ENCODE results near the gene DNAJC1. TPM values are rescaled to one million over a fixed set of nuclear protein-coding genes. Genes with fewer than 3 reads are reported as not detected.

DNAJC1 gene
- total and polyA plus RNA-seq, 10 of the 15 experiments (the other 5 are each of a cell fraction or from before 2014, with no cell fraction given): 2.5 to 39.3 (median 20.4) TPM

GRCh38 chr10:21976280-21976679 is 27.2 kb downstream of the DNAJC1 start:
- Histone ChIP-seq H4K20me1 (ENCODE audit: control insufficient read depth, insufficient read depth) (no peaks in the 10 kb centered on the region), H3K4me1 (ENCODE audit: control insufficient read depth, insufficient read depth, low read length) (peaks cover 3% of the 10 kb centered on the region; the same call in 1 of the 2 replicates), H3K4me3 (no peak overlapping the region), H3K4me2 (ENCODE audit: control insufficient read depth, insufficient read depth) (no peak overlapping the region), H3K36me3 (ENCODE audit: control insufficient read depth in 2 of 2, insufficient read depth in 2 of 2, low read length in 1 of 2) (no peaks in the 10 kb centered on the region), H2AFZ (ENCODE audit: control insufficient read depth, low read depth, low read length) (no peak overlapping the region), H3K27ac (ENCODE audit: control insufficient read depth, insufficient read depth) (no peak overlapping the region), H3K79me2 (ENCODE audit: control insufficient read depth, insufficient read depth, low read length) (no peaks in the 10 kb centered on the region; the same call in 1 of the 2 replicates), H3K9me3 (replicated peaks; ENCODE audit: control insufficient read depth, insufficient read depth, low read length) (no peaks in the 10 kb centered on the region), H3K27me3 (replicated peaks in 1 of 2; ENCODE audit: control insufficient read depth in 2 of 2, insufficient read depth in 2 of 2, low read length in 1 of 2) (no peaks in the 10 kb centered on the region), H3K9ac (ENCODE audit: control insufficient read depth, insufficient read depth, low read length) (no peak overlapping the region)
- no peak for FAIRE-seq
- intact Hi-C loops (cut with micrococcal nuclease; ENCODE audit: unreplicated experiment) (no loop called here), in situ Hi-C loops (cut with MboI) (no loop called here)
- 98% methylated on average over 2 of the region's 2 CpGs for WGBS (ENCODE audit: insufficient coverage, insufficient replicate concordance, low lambda C conversion rate, missing lambda C conversion rate)
- no peak for TF ChIP-seq GABPA (IDR thresholded peaks at IDR 0.05; ENCODE audit: low read depth)
- TF ChIP-seq, protein P1, sequence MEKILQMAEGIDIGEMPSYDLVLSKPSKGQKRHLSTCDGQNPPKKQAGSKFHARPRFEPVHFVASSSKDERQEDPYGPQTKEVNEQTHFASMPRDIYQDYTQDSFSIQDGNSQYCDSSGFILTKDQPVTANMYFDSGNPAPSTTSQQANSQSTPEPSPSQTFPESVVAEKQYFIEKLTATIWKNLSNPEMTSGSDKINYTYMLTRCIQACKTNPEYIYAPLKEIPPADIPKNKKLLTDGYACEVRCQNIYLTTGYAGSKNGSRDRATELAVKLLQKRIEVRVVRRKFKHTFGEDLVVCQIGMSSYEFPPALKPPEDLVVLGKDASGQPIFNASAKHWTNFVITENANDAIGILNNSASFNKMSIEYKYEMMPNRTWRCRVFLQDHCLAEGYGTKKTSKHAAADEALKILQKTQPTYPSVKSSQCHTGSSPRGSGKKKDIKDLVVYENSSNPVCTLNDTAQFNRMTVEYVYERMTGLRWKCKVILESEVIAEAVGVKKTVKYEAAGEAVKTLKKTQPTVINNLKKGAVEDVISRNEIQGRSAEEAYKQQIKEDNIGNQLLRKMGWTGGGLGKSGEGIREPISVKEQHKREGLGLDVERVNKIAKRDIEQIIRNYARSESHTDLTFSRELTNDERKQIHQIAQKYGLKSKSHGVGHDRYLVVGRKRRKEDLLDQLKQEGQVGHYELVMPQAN (conservative IDR thresholded peaks at IDR 0.05): no peak
- no peak for TF ChIP-seq TAF1 (IDR thresholded peaks at IDR 0.05; ENCODE audit: borderline replicate concordance, low read depth, low read length)
- no peak for TF ChIP-seq MTA3 (IDR thresholded peaks at IDR 0.05; ENCODE audit: borderline replicate concordance, low read length)
- TF ChIP-seq CREB1 (IDR thresholded peaks at IDR 0.05; ENCODE audit: low read depth): no peak
- TF ChIP-seq GATAD2B (conservative IDR thresholded peaks at IDR 0.05; ENCODE audit: low read depth): no peak
- no peak for TF ChIP-seq CBFB (IDR thresholded peaks at IDR 0.05; ENCODE audit: low read depth)
- no peak for TF ChIP-seq NR2F1 (conservative IDR thresholded peaks at IDR 0.05)
- no peak for TF ChIP-seq E4F1 (IDR thresholded peaks at IDR 0.05; ENCODE audit: borderline replicate concordance, partially characterized antibody)
- no peak for TF ChIP-seq TCF3 (IDR thresholded peaks at IDR 0.05; ENCODE audit: borderline replicate concordance, insufficient read depth, low read depth, low read length)
- TF ChIP-seq CEBPB (IDR thresholded peaks at IDR 0.05; ENCODE audit: borderline replicate concordance in 1 of 2, low read depth in 2 of 2, low read length in 2 of 2): no peak
- no peak for TF ChIP-seq JUNB (IDR thresholded peaks at IDR 0.05)
- TF ChIP-seq, protein P2, sequence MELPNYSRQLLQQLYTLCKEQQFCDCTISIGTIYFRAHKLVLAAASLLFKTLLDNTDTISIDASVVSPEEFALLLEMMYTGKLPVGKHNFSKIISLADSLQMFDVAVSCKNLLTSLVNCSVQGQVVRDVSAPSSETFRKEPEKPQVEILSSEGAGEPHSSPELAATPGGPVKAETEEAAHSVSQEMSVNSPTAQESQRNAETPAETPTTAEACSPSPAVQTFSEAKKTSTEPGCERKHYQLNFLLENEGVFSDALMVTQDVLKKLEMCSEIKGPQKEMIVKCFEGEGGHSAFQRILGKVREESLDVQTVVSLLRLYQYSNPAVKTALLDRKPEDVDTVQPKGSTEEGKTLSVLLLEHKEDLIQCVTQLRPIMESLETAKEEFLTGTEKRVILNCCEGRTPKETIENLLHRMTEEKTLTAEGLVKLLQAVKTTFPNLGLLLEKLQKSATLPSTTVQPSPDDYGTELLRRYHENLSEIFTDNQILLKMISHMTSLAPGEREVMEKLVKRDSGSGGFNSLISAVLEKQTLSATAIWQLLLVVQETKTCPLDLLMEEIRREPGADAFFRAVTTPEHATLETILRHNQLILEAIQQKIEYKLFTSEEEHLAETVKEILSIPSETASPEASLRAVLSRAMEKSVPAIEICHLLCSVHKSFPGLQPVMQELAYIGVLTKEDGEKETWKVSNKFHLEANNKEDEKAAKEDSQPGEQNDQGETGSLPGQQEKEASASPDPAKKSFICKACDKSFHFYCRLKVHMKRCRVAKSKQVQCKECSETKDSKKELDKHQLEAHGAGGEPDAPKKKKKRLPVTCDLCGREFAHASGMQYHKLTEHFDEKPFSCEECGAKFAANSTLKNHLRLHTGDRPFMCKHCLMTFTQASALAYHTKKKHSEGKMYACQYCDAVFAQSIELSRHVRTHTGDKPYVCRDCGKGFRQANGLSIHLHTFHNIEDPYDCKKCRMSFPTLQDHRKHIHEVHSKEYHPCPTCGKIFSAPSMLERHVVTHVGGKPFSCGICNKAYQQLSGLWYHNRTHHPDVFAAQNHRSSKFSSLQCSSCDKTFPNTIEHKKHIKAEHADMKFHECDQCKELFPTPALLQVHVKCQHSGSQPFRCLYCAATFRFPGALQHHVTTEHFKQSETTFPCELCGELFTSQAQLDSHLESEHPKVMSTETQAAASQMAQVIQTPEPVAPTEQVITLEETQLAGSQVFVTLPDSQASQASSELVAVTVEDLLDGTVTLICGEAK (IDR thresholded peaks at IDR 0.05; ENCODE audit: borderline replicate concordance): no peak
- no peak for TF ChIP-seq RBBP5 (conservative IDR thresholded peaks at IDR 0.05)
- TF ChIP-seq CREM (IDR thresholded peaks at IDR 0.05; ENCODE audit: low read depth): no peak
- TF ChIP-seq RAD51 (IDR thresholded peaks at IDR 0.05): no peak
- TF ChIP-seq KLF5 (IDR thresholded peaks at IDR 0.05; ENCODE audit: partially characterized antibody): no peak
- RAD21 ChIA-PET (ENCODE audit: unreplicated experiment): no interaction called here
- CTCF ChIA-PET: interaction anchor here (1.2 to 1.3 kb wide), 2 partner anchors 15 to 22 kb away, joined by 3 read pairs; no protein-coding TSS in a partner anchor
- BruUV-seq (replicated peaks): no TSS peak
- SMC1A ChIA-PET (ENCODE audit: uncharacterized antibody, unreplicated experiment): interaction anchor here (0.8 to 5.4 kb wide), 3 partner anchors 16 to 458 kb away, joined by 3 to 30 read pairs (median 3); no protein-coding TSS in a partner anchor
- POLR2A ChIA-PET: no interaction called here
- DNase-seq (ENCODE audit: low read depth, low spot score): no peak
- ATAC-seq: no peak

Measured in GM12878 (cell line).